WTC11 (cell line): ENCODE data around the gene PRIM1. TPM values are rescaled to one million over a fixed set of nuclear protein-coding genes. Genes with fewer than 3 reads are reported as not detected.

Experiments used
- ATAC-seq: fragments of 200-7000 bp; cut with Tn5 transposase; 2 replicates; pipeline ENCODE4 v1.10.0; 2021; ENCODE audit warnings: mild to moderate bottlenecking, moderate library complexity
- CTCF ChIA-PET: fragments of 300-600 bp; sonication (Branson Sonifier 250); formaldehyde crosslinking; loops from one replicate; lab custom pipeline; 2021; ENCODE audit warnings: antibody characterized with exemption; lab: Charles Lee
- POLR2A ChIA-PET: fragments of 350-600 bp; sonication (Branson Sonifier 250); formaldehyde crosslinking; loops from one replicate; lab custom pipeline; 2021; ENCODE audit warnings: antibody characterized with exemption; lab: Charles Lee
- DNase-seq: peaks from one replicate; pipeline ENCODE4 v3.0.0; 2021; ENCODE audit warnings: low spot score
- H3K27ac Mint-ChIP-seq: 2 replicates; pipeline ENCODE4 v1.8.0; 2021; ENCODE audit warnings: mixed read lengths
- H3K27me3 Mint-ChIP-seq: 2 replicates; pipeline ENCODE4 v1.8.0; 2021; ENCODE audit warnings: low read depth, mild to moderate bottlenecking, moderate library complexity, mixed read lengths
- H3K36me3 Mint-ChIP-seq: 2 replicates; pipeline ENCODE4 v1.8.0; 2021; ENCODE audit warnings: mixed read lengths
- H3K4me1 Mint-ChIP-seq: 2 replicates; pipeline ENCODE4 v1.8.0; 2022; ENCODE audit warnings: mixed read lengths
- H3K4me3 Mint-ChIP-seq: 2 replicates; pipeline ENCODE4 v1.8.0; 2021; ENCODE audit warnings: mild to moderate bottlenecking, moderate library complexity, mixed read lengths
- H3K9me3 Mint-ChIP-seq: 2 replicates; pipeline ENCODE4 v1.8.0; 2021; ENCODE audit warnings: mixed read lengths
- ARID4B ChIP-seq: sonication (generic); formaldehyde crosslinking; IDR thresholded peaks from 2 replicates; pipeline ENCODE4 v1.8.0; 2023; ENCODE audit warnings: missing genetic modification reagents, mild to moderate bottlenecking, borderline replicate concordance
- ATF6 ChIP-seq: sonication (generic); formaldehyde crosslinking; IDR thresholded peaks from 2 replicates; pipeline ENCODE4 v1.8.1; 2023; ENCODE audit warnings: mild to moderate bottlenecking, missing genetic modification reagents
- CREM ChIP-seq: sonication (generic); formaldehyde crosslinking; IDR thresholded peaks from 2 replicates; pipeline ENCODE4 v1.8.1; 2022; ENCODE audit warnings: mild to moderate bottlenecking, missing genetic modification reagents, moderate library complexity
- CTCF ChIP-seq: fragments of 200-600 bp; IDR thresholded peaks from 2 replicates; pipeline ENCODE4 v1.8.0; 2022; ENCODE audit warnings: antibody characterized with exemption
- JUN ChIP-seq: sonication (generic); formaldehyde crosslinking; IDR thresholded peaks from 2 replicates; pipeline ENCODE4 v1.8.0; 2023; ENCODE audit warnings: mild to moderate bottlenecking, missing genetic modification reagents
- MLX ChIP-seq: sonication (generic); formaldehyde crosslinking; IDR thresholded peaks from 2 replicates; pipeline ENCODE4 v1.8.1; 2023; ENCODE audit warnings: mild to moderate bottlenecking, missing genetic modification reagents, moderate library complexity
- MXD4 ChIP-seq: fragments of 250-450 bp; sonication (Bioruptor Pico); IDR thresholded peaks from 2 replicates; pipeline ENCODE4 v1.8.0; 2021; ENCODE audit warnings: mild to moderate bottlenecking, moderate library complexity, borderline replicate concordance
- SOX15 ChIP-seq: fragments of 250-450 bp; sonication (Bioruptor Pico); IDR thresholded peaks from 2 replicates; pipeline ENCODE4 v1.9.0; 2021; ENCODE audit warnings: mild to moderate bottlenecking
- SP1 ChIP-seq: sonication (generic); formaldehyde crosslinking; conservative IDR thresholded peaks from 2 replicates; pipeline ENCODE4 v1.8.1; 2022; ENCODE audit warnings: missing genetic modification reagents
- TEAD4 ChIP-seq: sonication (generic); formaldehyde crosslinking; IDR thresholded peaks from 2 replicates; pipeline ENCODE4 v1.8.0; 2022; ENCODE audit warnings: mild to moderate bottlenecking, missing genetic modification reagents
- ZMAT4 ChIP-seq: fragments of 250-450 bp; sonication (Bioruptor Pico); IDR thresholded peaks from 2 replicates; pipeline ENCODE4 v1.9.0; 2021; ENCODE audit warnings: mild to moderate bottlenecking
- ZNF281 ChIP-seq: sonication (generic); formaldehyde crosslinking; IDR thresholded peaks from 2 replicates; pipeline ENCODE4 v1.8.0; 2023; ENCODE audit warnings: mild to moderate bottlenecking, missing genetic modification reagents
- total RNA-seq: library from RNA; stranded (reverse); gene quantifications from 3 replicates; pipeline ENCODE4 v1.2.3, GENCODE V29; 2021

The PRIM1 gene
- total RNA-seq, 1 experiment from 2014 or later: 54.0 TPM

- POLR2A ChIA-PET: interaction anchor here (0.5 kb wide), 1 partner anchor 555 kb away, joined by 3 read pairs; no protein-coding TSS in a partner anchor
- DNase-seq (no peak), ATAC-seq (no peak)
- H3K4me1 Mint-ChIP-seq: peaks cover 6% of the 10 kb centered on the region
- no peak overlapping the region for H3K4me3 Mint-ChIP-seq
- H3K27ac Mint-ChIP-seq: no peak overlapping the region
- no peak for TF ChIP-seq SP1 (CRISPR knock-in tag)
- TF ChIP-seq ZMAT4: no peak
- TF ChIP-seq CTCF: no peak
- no peak for TF ChIP-seq SOX15 (CRISPR knock-in tag)
- no peak for TF ChIP-seq ARID4B
- TF ChIP-seq MXD4: no peak
- no peak for TF ChIP-seq ZNF281 (CRISPR knock-in tag)
- TF ChIP-seq MLX: no peak
- TF ChIP-seq JUN (CRISPR knock-in tag): no peak
- TF ChIP-seq ATF6 (CRISPR knock-in tag): no peak
- no peak for TF ChIP-seq TEAD4 (CRISPR knock-in tag)
- H3K36me3 Mint-ChIP-seq: peaks cover 23% of the 10 kb centered on the region
- peaks cover 30% of the 10 kb centered on the region for H3K9me3 Mint-ChIP-seq
- CTCF ChIA-PET: interaction anchor here (0.7 kb wide), 1 partner anchor 314 kb away, joined by 5 read pairs; no protein-coding TSS in a partner anchor
- H3K27me3 Mint-ChIP-seq: no peaks in the 10 kb centered on the region
Measured at GRCh38 chr12:56778756-56779155, 26.6 kb upstream of the PRIM1 start.

- ATAC-seq: no peak
- CTCF ChIA-PET: interaction anchor here (0.8 kb wide), 1 partner anchor 14 kb away, joined by 3 read pairs; no protein-coding TSS in a partner anchor
- no peak for TF ChIP-seq CREM (CRISPR knock-in tag)
- TF ChIP-seq, all 79 proteins: peak for 0
- Mint-ChIP-seq H3K4me3 (no peak overlapping the region), H3K27ac (no peak overlapping the region), H3K9me3 (peaks cover 21% of the 10 kb centered on the region), H3K4me1 (peaks cover 6% of the 10 kb centered on the region), H3K27me3 (no peaks in the 10 kb centered on the region), H3K36me3 (peaks cover 14% of the 10 kb centered on the region)
- no peak for DNase-seq
- POLR2A ChIA-PET: no interaction called here
Measured at GRCh38 chr12:56776654-56777053, 24.5 kb upstream of the PRIM1 start.
